Naive thymus-derived CD4-positive, alpha-beta T cell (primary cell): ENCODE measurements around the gene OR2S2. TPM values are rescaled to one million over a fixed set of nuclear protein-coding genes. Genes with fewer than 3 reads are reported as not detected.
"Not testable (repeated sequence)": the region's sequence is repeated elsewhere in the genome, so short reads cannot be mapped to it uniquely, and the experiment has no call there.

Experiments
- ATAC-seq: fragments of 150-1000 bp; cut with Tn5 transposase; 2 replicates; pipeline ENCODE4 v1.10.0; 2021; ENCODE audit warnings: mild to moderate bottlenecking, moderate library complexity
- CTCF ChIA-PET: fragments of 350-600 bp; sonication (Branson Sonifier 250); formaldehyde crosslinking; loops from one replicate; lab custom pipeline; 2021; ENCODE audit warnings: antibody characterized with exemption; lab: Charles Lee
- POLR2A ChIA-PET: fragments of 350-600 bp; sonication (Branson Sonifier 250); formaldehyde crosslinking; loops from one replicate; lab custom pipeline; 2021; ENCODE audit warnings: antibody characterized with exemption, inconsistent platforms; lab: Charles Lee
- DNase-seq, 9 donors: peaks; one replicate each; pipeline versions ENCODE4 v3.0.0 to v3.0.0-alpha.2; 2020 to 2022; ENCODE audit warnings: mixed read lengths in 1 of 9
- H3K27ac ChIP-seq: one replicate; pipeline ENCODE4 v1.7.0; 2013; ENCODE audit warnings: mild to moderate bottlenecking, low read depth, low read length, moderate library complexity
- H3K27me3 ChIP-seq, 2 donors: one replicate each; pipeline ENCODE4 v1.7.0; 2013; ENCODE audit warnings: low read length in 2 of 2, mild to moderate bottlenecking in 2 of 2, moderate library complexity in 2 of 2; ENCODE audit not compliant: control insufficient read depth in 2 of 2, insufficient read depth in 2 of 2
- H3K36me3 ChIP-seq, 3 experiments: 1 replicate in 2 of 3; 2 replicates in 1 of 3; pipeline ENCODE4 v1.7.0; 2013; ENCODE audit warnings: low read length in 3 of 3, mild to moderate bottlenecking in 3 of 3, moderate library complexity in 1 of 3; ENCODE audit not compliant: insufficient read depth in 3 of 3, control insufficient read depth in 2 of 3
- H3K4me1 ChIP-seq, 2 donors: one replicate each; pipeline ENCODE4 v1.7.0; 2013; ENCODE audit warnings: low read length in 2 of 2, mild to moderate bottlenecking in 2 of 2, moderate library complexity in 1 of 2; ENCODE audit not compliant: control insufficient read depth in 2 of 2, insufficient read depth in 2 of 2
- H3K4me3 ChIP-seq: 2 replicates; pipeline ENCODE4 v1.7.0; 2013; ENCODE audit warnings: mild to moderate bottlenecking, low read length
- H3K9me3 ChIP-seq, 3 experiments: 1 replicate in 2 of 3; 2 replicates in 1 of 3; pipeline ENCODE4 v1.7.0; 2013; ENCODE audit warnings: low read length in 3 of 3; ENCODE audit not compliant: control insufficient read depth in 2 of 3
- H3K27ac Mint-ChIP-seq, 9 donors: one replicate each; pipeline ENCODE4 v1.8.0; 2020 to 2022; ENCODE audit warnings: mixed read lengths in 9 of 9, mild to moderate bottlenecking in 8 of 9, moderate library complexity in 5 of 9, inconsistent platforms in 2 of 9
- H3K27me3 Mint-ChIP-seq, 5 donors: one replicate each; pipeline ENCODE4 v1.8.0; 2021 to 2022; ENCODE audit warnings: mixed read lengths in 5 of 5, mild to moderate bottlenecking in 1 of 5
- H3K36me3 Mint-ChIP-seq, 5 donors: one replicate each; pipeline ENCODE4 v1.8.0; 2020 to 2022; ENCODE audit warnings: mixed read lengths in 5 of 5, mild to moderate bottlenecking in 3 of 5, inconsistent platforms in 1 of 5
- H3K4me1 Mint-ChIP-seq, 7 donors: one replicate each; pipeline ENCODE4 v1.8.0; 2020 to 2022; ENCODE audit warnings: mixed read lengths in 7 of 7, mild to moderate bottlenecking in 3 of 7, inconsistent platforms in 1 of 7
- H3K4me3 Mint-ChIP-seq, 10 donors: one replicate each; pipeline ENCODE4 v1.8.0; 2020 to 2022; ENCODE audit warnings: mild to moderate bottlenecking in 10 of 10, mixed read lengths in 10 of 10, moderate library complexity in 6 of 10, inconsistent platforms in 2 of 10
- H3K9me3 Mint-ChIP-seq, 11 donors: one replicate each; pipeline ENCODE4 v1.8.0; 2020 to 2022; ENCODE audit warnings: mixed read lengths in 11 of 11, mild to moderate bottlenecking in 4 of 11, inconsistent platforms in 1 of 11, moderate library complexity in 1 of 11
- intact Hi-C, 2 donors: fragments of 100-400 bp; cut with micrococcal nuclease; formaldehyde crosslinking; loops; one replicate each; pipeline ENCODE4 v1.15.1; 2023
- polyA plus RNA-seq, 2 donors: library from polyadenylated mRNA; unstranded; fragments of 300-500 nt; fragmentation: Illumina TruSeq; gene quantifications; one replicate each; pipeline ENCODE4 v1.2.3, GENCODE V29; 2021
- total RNA-seq, 6 experiments: library from RNA in 5 of 6; stranded (reverse) in 5 of 6; gene quantifications; 1 replicate in 5 of 6; 2 replicates in 1 of 6; pipeline ENCODE4 v1.2.3 and lab custom pipeline; 2021 to 2026

The OR2S2 gene
- total RNA-seq (not detected), polyA plus RNA-seq (not detected), total RNA-seq (lab: John Stamatoyannopoulos, UW) (not detected)

DNA sequence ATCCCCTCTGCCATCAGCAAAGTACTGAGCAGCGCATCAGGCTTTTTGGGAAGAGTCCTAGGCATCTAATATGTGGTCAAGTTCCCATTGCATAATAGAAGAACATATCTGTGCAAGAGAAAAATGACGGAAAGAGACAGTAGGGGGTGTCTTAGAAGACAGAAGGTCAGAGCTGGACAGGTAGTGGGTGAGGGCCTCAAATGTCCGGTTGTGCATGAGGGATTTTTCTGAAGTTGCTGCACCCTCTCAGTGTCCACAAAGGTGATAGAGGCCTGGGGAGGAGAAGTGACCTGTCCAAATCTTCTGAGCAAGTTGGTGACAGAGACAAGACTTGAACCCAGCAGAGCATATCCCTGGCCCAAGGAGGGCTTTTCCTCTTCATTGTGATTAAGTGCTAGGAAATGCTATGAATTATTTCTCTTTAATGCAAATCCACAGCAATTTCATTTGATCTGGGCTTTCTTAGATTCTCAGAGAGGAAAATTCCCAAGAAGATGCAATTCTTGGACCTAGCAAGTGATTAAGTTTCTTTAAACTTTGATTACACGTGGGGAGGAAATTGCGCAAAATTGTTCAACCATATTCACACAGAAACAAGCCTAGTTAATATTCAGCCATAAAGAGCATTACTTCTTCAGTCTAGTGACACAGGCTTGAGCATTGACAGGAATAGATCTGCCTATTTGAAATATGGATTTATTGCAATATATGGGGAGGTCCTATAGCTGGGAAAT, at the start of gene OR2S2:
OR2S2 (minus strand) TSS at position 51 of the 734 bp plus-strand sequence. CDS start 56 bp downstream, outside the sequence.
- intact Hi-C loops, result loop anchor here in 1 of 2 donors (5.0 kb wide), 1 partner anchor 49 kb away; no protein-coding TSS in a partner anchor
- POLR2A ChIA-PET, result interaction anchor here (0.8 kb wide), 1 partner anchor 118 kb away, joined by 3 read pairs; no protein-coding TSS in a partner anchor
- H3K36me3 Mint-ChIP-seq, result no peaks in the 10 kb centered on the region

GRCh38 chr9:36007316-36007708, 49.4 kb upstream of the OR2S2 start:
- H3K9me3 ChIP-seq, result no peaks in the 10 kb centered on the region
- no peak overlapping the region for H3K4me3 ChIP-seq
- peaks cover 0 to 10% (median 5%) of the 10 kb centered on the region in 11 donors for H3K9me3 Mint-ChIP-seq
- ChIA-PET CTCF (interaction anchor here (0.7 to 2.5 kb wide), 11 partner anchors 8 to 910 kb away, joined by 3 to 25 read pairs (median 4); no protein-coding TSS in a partner anchor), POLR2A (interaction anchor here (1.2 to 1.3 kb wide), 2 partner anchors 14 to 67 kb away, joined by 3 to 4 read pairs; no protein-coding TSS in a partner anchor)
- peaks cover 0 to 5% of the 10 kb centered on the region in 2 donors for H3K4me1 ChIP-seq
- no peak overlapping the region for H3K27ac Mint-ChIP-seq
- DNase-seq, result no peak
- H3K36me3 Mint-ChIP-seq, result peaks cover 0 to 8% (median 0%) of the 10 kb centered on the region in 5 donors
- intact Hi-C loops, result loop anchor here in 1 of 2 donors (5.0 kb wide), 1 partner anchor 50 kb away; the partner anchor contains the start of gene OR2S2
- no peak overlapping the region for H3K27ac ChIP-seq
- no peak overlapping the region for H3K4me3 Mint-ChIP-seq
- H3K4me1 Mint-ChIP-seq, result peaks cover 10 to 25% (median 20%) of the 10 kb centered on the region in 7 donors
- ATAC-seq, result no peak
- H3K27me3 ChIP-seq, result no peaks in the 10 kb centered on the region
- no peaks in the 10 kb centered on the region for H3K36me3 ChIP-seq
- H3K27me3 Mint-ChIP-seq, result peaks cover 4 to 44% (median 25%) of the 10 kb centered on the region in 5 donors

More for the DNA sequence above, at the start of gene OR2S2:
- ATAC-seq (no peak), DNase-seq (no peak)
- H3K36me3 ChIP-seq, result no peaks in the 10 kb centered on the region
- Mint-ChIP-seq H3K9me3 (no peaks in the 10 kb centered on the region), H3K4me3 (no peak within 1 kb of the TSS), H3K27me3 (peaks cover 0 to 18% (median 0%) of the 10 kb centered on the region in 5 donors), H3K4me1 (peaks cover 0 to 13% (median 8%) of the 10 kb centered on the region in 7 donors), H3K27ac (no peak within 1 kb of the TSS)
- CTCF ChIA-PET, result interaction anchor here (0.6 to 4.4 kb wide), 2 partner anchors 65 to 420 kb away, joined by 4 to 41 read pairs; no protein-coding TSS in a partner anchor
- no peaks in the 10 kb centered on the region for H3K27me3 ChIP-seq
- H3K4me1 ChIP-seq, result no peaks in the 10 kb centered on the region
- no peak within 1 kb of the TSS for H3K27ac ChIP-seq
- H3K9me3 ChIP-seq, result no peaks in the 10 kb centered on the region
- no peak within 1 kb of the TSS for H3K4me3 ChIP-seq

DNA sequence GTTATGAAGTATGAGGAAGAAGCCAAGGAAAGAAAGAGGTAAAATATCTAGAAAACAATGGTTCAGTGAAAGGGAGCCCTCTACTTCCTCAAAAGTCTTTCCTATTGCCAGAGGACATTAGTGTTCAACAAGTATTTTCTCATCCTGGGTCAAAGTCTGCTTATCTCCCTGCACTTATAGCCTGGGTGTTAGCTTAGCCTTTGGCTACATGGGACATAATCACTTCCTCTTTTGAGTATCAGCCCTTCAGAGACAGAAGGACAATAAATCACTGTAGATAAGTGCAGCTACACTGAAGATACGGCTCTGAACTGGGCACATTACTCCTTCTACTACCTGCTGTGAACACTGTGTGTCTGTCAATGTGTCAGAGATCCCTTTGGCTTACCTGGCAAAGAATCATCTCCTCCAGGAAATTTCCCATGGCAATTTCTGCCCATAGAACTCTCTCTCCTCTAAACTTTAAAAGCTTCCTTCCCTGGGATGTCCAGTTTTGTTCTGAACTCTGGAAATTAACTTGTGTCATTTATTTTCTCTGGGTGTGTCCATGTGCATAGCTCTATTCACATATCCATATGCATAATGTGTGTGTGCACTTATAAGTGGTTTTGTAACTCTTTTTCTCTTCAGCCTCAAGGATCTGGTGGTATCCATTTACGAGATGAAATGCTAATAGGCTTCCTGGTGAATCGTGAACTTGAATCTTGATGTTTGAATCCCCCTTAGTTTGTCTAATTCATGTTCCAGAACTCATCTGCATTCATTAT, 48.8 kb upstream of the OR2S2 start:
- ATAC-seq (no peak), DNase-seq (no peak)
- Histone ChIP-seq H3K36me3 (no peaks in the 10 kb centered on the region), H3K9me3 (no peaks in the 10 kb centered on the region), H3K27me3 (no peaks in the 10 kb centered on the region), H3K27ac (no peak overlapping the region), H3K4me1 (peaks cover 0 to 5% of the 10 kb centered on the region in 2 donors), H3K4me3 (no peak overlapping the region)
- CTCF ChIA-PET, result interaction anchor here (0.7 to 2.5 kb wide), 7 partner anchors 10 to 52 kb away, joined by 3 to 25 read pairs (median 4); no protein-coding TSS in a partner anchor
- Mint-ChIP-seq H3K4me3 (no peak overlapping the region), H3K36me3 (peaks cover 0 to 8% (median 0%) of the 10 kb centered on the region in 5 donors), H3K27ac (no peak overlapping the region), H3K9me3 (peaks cover 0 to 10% (median 5%) of the 10 kb centered on the region in 11 donors), H3K27me3 (peaks cover 4 to 43% (median 25%) of the 10 kb centered on the region in 5 donors), H3K4me1 (peaks cover 10 to 25% (median 20%) of the 10 kb centered on the region in 7 donors)
- intact Hi-C loops, result loop anchor here in 1 of 2 donors (5.0 kb wide), 1 partner anchor 49 kb away; the partner anchor contains the start of gene OR2S2
- POLR2A ChIA-PET, result interaction anchor here (1.2 to 1.3 kb wide), 2 partner anchors 14 to 66 kb away, joined by 3 to 4 read pairs; no protein-coding TSS in a partner anchor

DNA sequence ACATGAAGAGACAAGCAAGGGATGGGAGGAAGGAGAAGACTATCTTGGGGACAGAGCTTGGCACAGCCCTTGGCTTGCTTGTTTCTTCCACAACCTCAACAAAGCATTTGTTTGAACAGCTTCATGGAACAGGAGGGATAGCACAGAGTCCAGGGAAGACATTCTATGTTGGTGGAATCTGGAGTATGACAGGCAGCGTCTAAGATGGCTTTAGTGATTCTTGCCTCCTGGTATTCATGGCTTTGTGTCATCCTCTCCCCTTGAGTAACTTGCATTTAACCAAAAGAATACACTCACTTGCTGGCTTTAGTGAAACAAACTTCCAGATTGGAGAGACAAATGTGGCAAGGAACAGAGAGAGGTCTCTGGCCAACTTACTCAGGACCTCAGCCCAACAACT, 47.9 kb upstream of the OR2S2 start:
- POLR2A ChIA-PET, result no interaction called here
- Histone ChIP-seq H3K27me3 (no peaks in the 10 kb centered on the region), H3K9me3 (no peaks in the 10 kb centered on the region), H3K36me3 (no peaks in the 10 kb centered on the region), H3K4me1 (peaks cover 0 to 5% of the 10 kb centered on the region in 2 donors), H3K4me3 (no peak overlapping the region), H3K27ac (no peak overlapping the region)
- Mint-ChIP-seq H3K27ac (no peak overlapping the region), H3K4me1 (peaks cover 10 to 25% (median 20%) of the 10 kb centered on the region in 7 donors), H3K9me3 (peaks cover 0 to 10% (median 5%) of the 10 kb centered on the region in 11 donors), H3K4me3 (no peak overlapping the region), H3K36me3 (peaks cover 0 to 8% (median 0%) of the 10 kb centered on the region in 5 donors), H3K27me3 (peaks cover 4 to 39% (median 20%) of the 10 kb centered on the region in 5 donors)
- intact Hi-C loops, result loop anchor here in 1 of 2 donors (5.0 kb wide), 1 partner anchor 49 kb away; the partner anchor contains the start of gene OR2S2
- ATAC-seq (no peak), DNase-seq (no peak)
- CTCF ChIA-PET, result interaction anchor here (0.7 to 1.8 kb wide), 4 partner anchors 10 to 45 kb away, joined by 3 to 4 read pairs (median 3); no protein-coding TSS in a partner anchor

DNA sequence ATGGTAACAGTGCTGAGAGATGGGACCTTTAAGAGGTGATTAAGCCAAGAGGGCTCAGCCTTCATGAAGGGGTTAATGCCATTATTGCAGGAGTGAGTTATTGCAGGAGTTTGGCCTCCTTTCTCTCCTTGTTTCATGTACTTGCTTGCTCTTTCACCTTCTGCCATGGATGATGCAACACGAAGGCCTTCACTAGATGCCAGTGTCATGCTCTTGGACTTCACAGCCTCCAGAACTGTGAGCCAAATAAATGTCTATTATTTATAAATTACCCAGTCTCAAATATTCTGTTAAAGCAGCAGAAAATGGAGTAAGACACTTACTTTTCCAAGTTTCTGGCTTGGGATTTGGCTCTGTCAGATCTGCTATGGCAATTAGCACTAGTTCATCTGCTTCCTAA, 40.4 kb upstream of the OR2S2 start:
- intact Hi-C loops, result no loop called here
- no peak overlapping the region for H3K27ac ChIP-seq
- no peaks in the 10 kb centered on the region for H3K9me3 ChIP-seq
- peaks cover 0 to 19% (median 7%) of the 10 kb centered on the region in 11 donors for H3K9me3 Mint-ChIP-seq
- ATAC-seq, result no peak
- ChIA-PET CTCF (no interaction called here), POLR2A (no interaction called here)
- H3K4me1 Mint-ChIP-seq, result no peaks in the 10 kb centered on the region
- H3K27me3 ChIP-seq, result no peaks in the 10 kb centered on the region
- H3K4me3 ChIP-seq, result no peak overlapping the region
- H3K4me3 Mint-ChIP-seq, result no peak overlapping the region
- no peak overlapping the region for H3K27ac Mint-ChIP-seq
- no peaks in the 10 kb centered on the region for H3K36me3 ChIP-seq
- no peak for DNase-seq
- H3K27me3 Mint-ChIP-seq, result peaks cover 0 to 32% (median 15%) of the 10 kb centered on the region in 5 donors
- H3K4me1 ChIP-seq, result no peaks in the 10 kb centered on the region
- peaks cover 0 to 17% (median 0%) of the 10 kb centered on the region in 5 donors for H3K36me3 Mint-ChIP-seq

GRCh38 chr9:35997016-35997415, 39.1 kb upstream of the OR2S2 start:
- intact Hi-C loops, H3K4me1 ChIP-seq, H3K4me1 Mint-ChIP-seq, H3K9me3 ChIP-seq, H3K36me3 ChIP-seq, H3K27ac Mint-ChIP-seq, H3K27ac ChIP-seq, H3K4me3 Mint-ChIP-seq, ATAC-seq, H3K4me3 ChIP-seq, H3K27me3 ChIP-seq, DNase-seq, POLR2A ChIA-PET: not testable (repeated sequence)
- peaks cover 0 to 28% (median 15%) of the 10 kb centered on the region in 5 donors for H3K27me3 Mint-ChIP-seq
- H3K36me3 Mint-ChIP-seq, result peaks cover 0 to 17% (median 0%) of the 10 kb centered on the region in 5 donors
- CTCF ChIA-PET, result interaction anchor here (0.7 to 1.1 kb wide), 2 partner anchors 9 to 66 kb away, joined by 3 read pairs; no protein-coding TSS in a partner anchor
- peaks cover 0 to 19% (median 7%) of the 10 kb centered on the region in 11 donors for H3K9me3 Mint-ChIP-seq
